DND-41 (cell line): ENCODE data around the gene SSR1.

ENCODE experiments used
- ATAC-seq: fragments of 200-7000 bp; cut with Tn5 transposase; 3 replicates; pipeline ENCODE4 v1.9.1; 2021; ENCODE audit warnings: low read depth; ENCODE audit not compliant: insufficient read depth
- DNase-seq: peaks from one replicate; pipeline ENCODE4 v3.0.0-alpha.2; 2020
- H2AFZ ChIP-seq: 2 replicates; pipeline ENCODE4 v1.6.0; 2012; ENCODE audit warnings: low read depth, low read length
- H3K27ac ChIP-seq: 2 replicates; pipeline ENCODE4 v1.5.1; 2012; ENCODE audit warnings: low read length, inconsistent platforms
- H3K27me3 ChIP-seq: fragments of 200-600 bp; sonication (generic); 2 replicates; pipeline ENCODE4 v1.6.0; 2012; ENCODE audit warnings: low read length, mild to moderate bottlenecking, inconsistent platforms; ENCODE audit not compliant: insufficient read depth, poor library complexity
- H3K36me3 ChIP-seq: 2 replicates; pipeline ENCODE4 v1.5.1; 2012; ENCODE audit warnings: low read length, inconsistent platforms; ENCODE audit not compliant: insufficient read depth
- H3K4me1 ChIP-seq: 2 replicates; pipeline ENCODE4 v1.5.1; 2012; ENCODE audit warnings: mild to moderate bottlenecking, low read length; ENCODE audit not compliant: insufficient read depth
- H3K4me2 ChIP-seq: 2 replicates; pipeline ENCODE4 v1.6.0; 2012; ENCODE audit warnings: mild to moderate bottlenecking, moderate library complexity, low read length, inconsistent platforms; ENCODE audit not compliant: insufficient read depth
- H3K4me3 ChIP-seq, 2 experiments: fragments of 200-600 bp in 1 of 2; shearing (Covaris generic) in 1 of 2; 2 replicates each; pipeline ENCODE4 v1.5.1; 2012 to 2016; ENCODE audit warnings: inconsistent platforms in 2 of 2, low read length in 2 of 2, mild to moderate bottlenecking in 2 of 2, low read depth in 1 of 2, moderate library complexity in 1 of 2
- H3K79me2 ChIP-seq: 2 replicates; pipeline ENCODE4 v1.6.0; 2012; ENCODE audit warnings: low read length, inconsistent platforms; ENCODE audit not compliant: insufficient read depth
- H3K9ac ChIP-seq: 2 replicates; pipeline ENCODE4 v1.6.0; 2012; ENCODE audit warnings: low read depth, mild to moderate bottlenecking, inconsistent platforms, low read length, moderate library complexity
- H3K9me3 ChIP-seq: 2 replicates; pipeline ENCODE4 v1.5.1; 2012; ENCODE audit warnings: low read length, moderate library complexity, mild to moderate bottlenecking, inconsistent platforms; ENCODE audit not compliant: insufficient read depth, severe bottlenecking
- H4K20me1 ChIP-seq: 2 replicates; pipeline ENCODE4 v1.6.0; 2012; ENCODE audit warnings: low read length; ENCODE audit not compliant: insufficient read depth
- CTCF ChIP-seq: IDR thresholded peaks from 2 replicates; pipeline ENCODE4 v1.5.1; 2012; ENCODE audit warnings: borderline replicate concordance, low read length, moderate library complexity, mild to moderate bottlenecking; ENCODE audit not compliant: poor library complexity, severe bottlenecking; ENCODE audit errors: extremely low read depth
- EZH2 ChIP-seq: IDR thresholded peaks from 3 replicates; pipeline ENCODE4 v1.6.1; 2012; ENCODE audit warnings: borderline replicate concordance, low read depth, mild to moderate bottlenecking, moderate library complexity, low read length, inconsistent platforms; ENCODE audit not compliant: severe bottlenecking

The SSR1 gene

GRCh38 chr6:7229376-7230326 is 83.3 kb downstream of the SSR1 start:
- Histone ChIP-seq H3K4me2 (no peak overlapping the region), H3K27me3 (no peaks in the 10 kb centered on the region), H3K27ac (no peak overlapping the region), H2AFZ (no peak overlapping the region), H3K79me2 (no peaks in the 10 kb centered on the region), H4K20me1 (no peaks in the 10 kb centered on the region; the same call in 1 of the 2 replicates), H3K4me3 (no peak overlapping the region), H3K9ac (no peak overlapping the region), H3K9me3 (no peaks in the 10 kb centered on the region), H3K4me1 (0 out of 2 replicates have a peak, but pooled peaks cover 2% of the 10 kb centered on the region), H3K36me3 (peaks cover 79% of the 10 kb centered on the region)
- TF ChIP-seq EZH2 (no peak), CTCF (no peak)
- ATAC-seq (no peak), DNase-seq (no peak)

DNA sequence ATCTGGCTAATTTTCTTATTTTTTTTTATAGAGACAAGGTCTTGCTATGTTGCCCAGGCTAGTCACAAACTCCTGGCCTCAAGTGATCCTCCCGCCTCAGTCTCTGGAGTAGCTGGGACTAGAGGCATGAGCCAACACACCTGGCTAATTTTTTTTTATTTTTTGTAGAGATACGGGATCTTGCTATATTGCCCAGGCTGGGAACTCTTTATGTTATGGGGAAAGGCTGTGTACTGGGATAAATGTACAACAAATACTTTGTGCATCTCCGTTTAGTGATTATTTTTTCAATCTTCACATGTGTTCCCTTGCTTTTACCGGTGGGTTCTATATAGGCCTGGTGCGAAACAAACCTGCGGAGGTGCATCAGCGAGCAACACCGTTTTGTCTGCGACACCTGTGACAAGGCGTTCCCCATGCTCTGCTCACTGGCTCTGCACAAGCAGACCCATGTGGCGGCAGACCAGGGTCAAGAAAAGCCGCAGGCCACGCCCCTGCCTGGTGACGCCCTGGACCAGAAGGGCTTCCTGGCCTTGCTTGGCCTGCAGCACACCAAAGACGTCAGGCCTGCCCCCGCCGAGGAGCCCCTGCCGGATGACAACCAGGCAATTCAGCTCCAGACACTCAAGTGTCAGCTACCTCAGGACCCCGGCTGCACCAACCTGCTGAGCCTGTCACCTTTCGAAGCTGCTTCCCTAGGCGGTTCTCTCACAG is 84.2 kb downstream of the SSR1 start:
- Histone ChIP-seq H3K9ac (no peak overlapping the region), H3K4me3 (no peak overlapping the region), H3K27me3 (no peaks in the 10 kb centered on the region), H3K4me1 (0 out of 2 replicates have a peak, but pooled peaks cover 2% of the 10 kb centered on the region), H2AFZ (no peak overlapping the region), H4K20me1 (no peaks in the 10 kb centered on the region), H3K27ac (no peak overlapping the region), H3K36me3 (peaks cover 76% of the 10 kb centered on the region), H3K79me2 (no peaks in the 10 kb centered on the region), H3K9me3 (no peaks in the 10 kb centered on the region), H3K4me2 (no peak overlapping the region)
- ATAC-seq (no peak), DNase-seq (no peak)
- TF ChIP-seq CTCF (no peak), EZH2 (no peak)

- Histone ChIP-seq H3K36me3 (peaks cover 77% of the 10 kb centered on the region), H3K4me3 (no peak overlapping the region), H4K20me1 (no peaks in the 10 kb centered on the region), H3K4me1 (no peaks in the 10 kb centered on the region), H3K9me3 (no peaks in the 10 kb centered on the region), H2AFZ (no peak overlapping the region), H3K27ac (no peak overlapping the region), H3K27me3 (no peaks in the 10 kb centered on the region), H3K4me2 (no peak overlapping the region), H3K79me2 (no peaks in the 10 kb centered on the region), H3K9ac (no peak overlapping the region)
- TF ChIP-seq EZH2 = no peak
- no peak for TF ChIP-seq CTCF
- DNase-seq = no peak
- no peak for ATAC-seq
These were observed 88.3 kb downstream of the SSR1 start for GRCh38 chr6:7224731-7225130.
